GM12878 (cell line): ENCODE results near the gene H1-8. TPM values are rescaled to one million over a fixed set of nuclear protein-coding genes. Genes with fewer than 3 reads are reported as not detected.

Experiments
- KDM1A ChIP-seq: fragments of 200-600 bp; sonication (generic); IDR thresholded peaks from 2 replicates; pipeline ENCODE4 v1.6.1; 2016; ENCODE audit warnings: borderline replicate concordance
- MXI1 ChIP-seq: fragments of 150-350 bp; IDR thresholded peaks from 2 replicates; pipeline ENCODE4 v1.6.1; 2011; ENCODE audit warnings: low read depth, mild to moderate bottlenecking, inconsistent platforms, low read length, improper control_type of control experiment
- PAX5 ChIP-seq: IDR thresholded peaks from 2 replicates; pipeline ENCODE4 v1.6.1; 2011; ENCODE audit warnings: low read depth, low read length, borderline replicate concordance
- SPI1 ChIP-seq: IDR thresholded peaks from 2 replicates; pipeline ENCODE4 v1.6.1; 2011; ENCODE audit warnings: low read depth, mild to moderate bottlenecking, low read length, moderate library complexity, borderline replicate concordance; ENCODE audit not compliant: insufficient read depth
- TCF3 ChIP-seq: IDR thresholded peaks from 2 replicates; pipeline ENCODE4 v1.6.1; 2012; ENCODE audit warnings: low read depth, mild to moderate bottlenecking, low read length, borderline replicate concordance; ENCODE audit not compliant: insufficient read depth
- polyA plus RNA-seq, 11 experiments: library from polyadenylated mRNA; depleted of rRNA in 4 of 11; unstranded in 6 of 11; stranded (reverse) in 5 of 11; fragments of >200 nt; fragmentation: Nextera tagmentation in 4 of 11; fragmentation: Illumina TruSeq in 1 of 11; extraction: Ambion mirVana in 4 of 11; extraction: Trizol in 1 of 11; gene quantifications; 1 replicate in 1 of 11; 2 replicates in 10 of 11; pipeline versions ENCODE4 v1.2.1 to v1.2.3, GENCODE V29; 2011 to 2016; ENCODE audit warnings: inconsistent platforms in 2 of 11, missing spikeins in 2 of 11, low read depth in 1 of 11
- total RNA-seq, 4 experiments: library from RNA; depleted of rRNA in 3 of 4; stranded (reverse); fragments of >200 nt in 3 of 4; fragmentation: Illumina TruSeq in 1 of 4; extraction: Trizol in 1 of 4; gene quantifications; 2 replicates each; pipeline versions ENCODE4 v1.2.1 to v1.2.3, GENCODE V29; 2013 to 2021
- TF ChIP-seq, protein P1 (sequence below): fragments of 450-650 bp; IDR thresholded peaks from 2 replicates; pipeline ENCODE4 v1.6.1; 2017; ENCODE audit warnings: antibody characterized with exemption, mild to moderate bottlenecking, moderate library complexity
- TF ChIP-seq, protein P2 (sequence below): fragments of 450-650 bp; formaldehyde crosslinking; IDR thresholded peaks from 2 replicates; pipeline ENCODE4 v1.5.0; 2022; ENCODE audit warnings: mild to moderate bottlenecking, missing genetic modification characterization
- TF ChIP-seq, protein P3 (sequence below): fragments of 450-650 bp; IDR thresholded peaks from 2 replicates; pipeline ENCODE4 v1.6.1; 2017; ENCODE audit warnings: borderline replicate concordance

Gene H1-8
- total and polyA plus RNA-seq, 10 of the 15 experiments (the other 5 are each of a cell fraction or from before 2014, with no cell fraction given) = not detected

DNA sequence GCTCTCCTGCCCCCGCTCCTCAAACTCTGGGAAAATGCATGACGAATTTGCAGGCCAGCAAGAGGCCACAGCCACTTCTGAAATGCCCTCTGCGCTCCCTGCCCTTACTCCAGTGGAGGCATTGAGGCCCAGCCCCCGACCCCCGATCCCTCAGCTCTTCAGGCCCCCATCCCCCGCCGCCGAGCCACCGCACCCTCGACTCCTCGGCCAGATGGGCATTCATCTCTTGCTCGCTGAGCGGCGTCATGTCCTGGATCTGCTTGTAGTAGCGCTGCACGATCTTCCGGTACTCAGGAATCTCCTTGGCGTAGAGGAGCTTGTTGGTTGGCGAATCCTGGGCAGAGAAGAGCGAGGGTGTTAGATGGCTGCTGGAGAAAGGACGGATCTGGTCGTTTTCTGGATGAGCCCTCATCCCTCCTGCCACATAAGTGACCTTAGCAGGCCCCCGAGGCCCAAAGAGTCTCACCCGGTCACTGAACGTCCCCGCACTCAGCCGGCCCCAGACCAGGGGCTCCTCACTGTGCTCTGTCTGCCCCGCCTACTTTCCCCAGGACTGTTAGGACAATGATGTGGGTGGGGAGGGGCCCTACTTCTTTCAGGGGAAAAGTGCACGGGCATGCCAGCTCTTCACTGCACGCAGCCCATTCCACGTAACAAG, 14.0 kb downstream of the H1-8 start (continued):
- TF ChIP-seq, protein P1, sequence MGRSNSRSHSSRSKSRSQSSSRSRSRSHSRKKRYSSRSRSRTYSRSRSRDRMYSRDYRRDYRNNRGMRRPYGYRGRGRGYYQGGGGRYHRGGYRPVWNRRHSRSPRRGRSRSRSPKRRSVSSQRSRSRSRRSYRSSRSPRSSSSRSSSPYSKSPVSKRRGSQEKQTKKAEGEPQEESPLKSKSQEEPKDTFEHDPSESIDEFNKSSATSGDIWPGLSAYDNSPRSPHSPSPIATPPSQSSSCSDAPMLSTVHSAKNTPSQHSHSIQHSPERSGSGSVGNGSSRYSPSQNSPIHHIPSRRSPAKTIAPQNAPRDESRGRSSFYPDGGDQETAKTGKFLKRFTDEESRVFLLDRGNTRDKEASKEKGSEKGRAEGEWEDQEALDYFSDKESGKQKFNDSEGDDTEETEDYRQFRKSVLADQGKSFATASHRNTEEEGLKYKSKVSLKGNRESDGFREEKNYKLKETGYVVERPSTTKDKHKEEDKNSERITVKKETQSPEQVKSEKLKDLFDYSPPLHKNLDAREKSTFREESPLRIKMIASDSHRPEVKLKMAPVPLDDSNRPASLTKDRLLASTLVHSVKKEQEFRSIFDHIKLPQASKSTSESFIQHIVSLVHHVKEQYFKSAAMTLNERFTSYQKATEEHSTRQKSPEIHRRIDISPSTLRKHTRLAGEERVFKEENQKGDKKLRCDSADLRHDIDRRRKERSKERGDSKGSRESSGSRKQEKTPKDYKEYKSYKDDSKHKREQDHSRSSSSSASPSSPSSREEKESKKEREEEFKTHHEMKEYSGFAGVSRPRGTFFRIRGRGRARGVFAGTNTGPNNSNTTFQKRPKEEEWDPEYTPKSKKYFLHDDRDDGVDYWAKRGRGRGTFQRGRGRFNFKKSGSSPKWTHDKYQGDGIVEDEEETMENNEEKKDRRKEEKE = no peak
- TF ChIP-seq KDM1A (no peak), PAX5 (no peak), SPI1 (no peak), TCF3 (no peak), MXI1 (no peak)
- TF ChIP-seq, protein P2, sequence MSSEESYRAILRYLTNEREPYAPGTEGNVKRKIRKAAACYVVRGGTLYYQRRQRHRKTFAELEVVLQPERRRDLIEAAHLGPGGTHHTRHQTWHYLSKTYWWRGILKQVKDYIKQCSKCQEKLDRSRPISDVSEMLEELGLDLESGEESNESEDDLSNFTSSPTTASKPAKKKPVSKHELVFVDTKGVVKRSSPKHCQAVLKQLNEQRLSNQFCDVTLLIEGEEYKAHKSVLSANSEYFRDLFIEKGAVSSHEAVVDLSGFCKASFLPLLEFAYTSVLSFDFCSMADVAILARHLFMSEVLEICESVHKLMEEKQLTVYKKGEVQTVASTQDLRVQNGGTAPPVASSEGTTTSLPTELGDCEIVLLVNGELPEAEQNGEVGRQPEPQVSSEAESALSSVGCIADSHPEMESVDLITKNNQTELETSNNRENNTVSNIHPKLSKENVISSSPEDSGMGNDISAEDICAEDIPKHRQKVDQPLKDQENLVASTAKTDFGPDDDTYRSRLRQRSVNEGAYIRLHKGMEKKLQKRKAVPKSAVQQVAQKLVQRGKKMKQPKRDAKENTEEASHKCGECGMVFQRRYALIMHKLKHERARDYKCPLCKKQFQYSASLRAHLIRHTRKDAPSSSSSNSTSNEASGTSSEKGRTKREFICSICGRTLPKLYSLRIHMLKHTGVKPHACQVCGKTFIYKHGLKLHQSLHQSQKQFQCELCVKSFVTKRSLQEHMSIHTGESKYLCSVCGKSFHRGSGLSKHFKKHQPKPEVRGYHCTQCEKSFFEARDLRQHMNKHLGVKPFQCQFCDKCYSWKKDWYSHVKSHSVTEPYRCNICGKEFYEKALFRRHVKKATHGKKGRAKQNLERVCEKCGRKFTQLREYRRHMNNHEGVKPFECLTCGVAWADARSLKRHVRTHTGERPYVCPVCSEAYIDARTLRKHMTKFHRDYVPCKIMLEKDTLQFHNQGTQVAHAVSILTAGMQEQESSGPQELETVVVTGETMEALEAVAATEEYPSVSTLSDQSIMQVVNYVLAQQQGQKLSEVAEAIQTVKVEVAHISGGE (CRISPR knock-in tag) = no peak
- TF ChIP-seq, protein P3, sequence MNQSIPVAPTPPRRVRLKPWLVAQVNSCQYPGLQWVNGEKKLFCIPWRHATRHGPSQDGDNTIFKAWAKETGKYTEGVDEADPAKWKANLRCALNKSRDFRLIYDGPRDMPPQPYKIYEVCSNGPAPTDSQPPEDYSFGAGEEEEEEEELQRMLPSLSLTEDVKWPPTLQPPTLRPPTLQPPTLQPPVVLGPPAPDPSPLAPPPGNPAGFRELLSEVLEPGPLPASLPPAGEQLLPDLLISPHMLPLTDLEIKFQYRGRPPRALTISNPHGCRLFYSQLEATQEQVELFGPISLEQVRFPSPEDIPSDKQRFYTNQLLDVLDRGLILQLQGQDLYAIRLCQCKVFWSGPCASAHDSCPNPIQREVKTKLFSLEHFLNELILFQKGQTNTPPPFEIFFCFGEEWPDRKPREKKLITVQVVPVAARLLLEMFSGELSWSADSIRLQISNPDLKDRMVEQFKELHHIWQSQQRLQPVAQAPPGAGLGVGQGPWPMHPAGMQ = no peak
